Measurements from ENCODE around the gene SHPK. TPM values are rescaled to one million over a fixed set of nuclear protein-coding genes. Genes with fewer than 3 reads are reported as not detected.

SHPK gene
- total RNA-seq, 5 donors from 2014 or later (not counting 1 experiment from before 2014, with no cell fraction given), result 6.4 to 12.3 (median 10.5) TPM

DNA sequence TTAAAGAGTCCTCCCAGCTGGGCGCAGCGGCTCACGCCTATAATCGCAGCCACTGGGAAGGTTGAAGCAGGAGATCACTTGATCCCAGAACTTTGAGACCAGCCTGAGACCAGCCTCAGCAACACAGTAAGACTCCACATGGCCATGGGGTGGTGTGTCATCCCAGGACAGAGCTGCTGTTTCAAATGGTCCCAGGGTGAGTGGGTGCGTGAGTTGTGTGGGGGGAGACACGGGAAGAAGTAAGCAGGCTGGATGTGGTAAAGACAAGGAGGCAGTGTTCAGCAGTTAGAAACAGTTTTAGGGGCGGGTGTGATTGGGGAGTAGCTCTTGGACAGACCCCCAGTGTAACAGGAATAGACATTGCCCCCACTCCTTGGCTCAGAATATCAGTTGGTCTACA, 3.8 kb downstream of the SHPK start:
- Mint-ChIP-seq H3K27ac (no peak overlapping the region), H3K27me3 (no peaks in the 10 kb centered on the region), H3K36me3 (peaks cover 14% of the 10 kb centered on the region), H3K4me3 (no peak overlapping the region), H3K9me3 (no peaks in the 10 kb centered on the region), H3K4me1 (peaks cover 15 to 24% (median 18%) of the 10 kb centered on the region in 3 donors)
- ATAC-seq (replicated peaks in 1 of 4) (no peak), DNase-seq (no peak)
- POLR2A ChIA-PET, result no interaction called here
- no peak overlapping the region for H3K4me3 ChIP-seq (ENCODE audit: control insufficient read depth in 1 of 2, extremely low read depth in 1 of 2, low read length in 1 of 2)
- H3K4me1 ChIP-seq (ENCODE audit: control insufficient read depth in 1 of 2, extremely low read depth in 1 of 2, insufficient read depth in 2 of 2, low read length in 2 of 2), result peaks cover 3 to 19% of the 10 kb centered on the region in 2 experiments
- CTCF ChIA-PET, result no interaction called here
- no peaks in the 10 kb centered on the region for H3K27me3 ChIP-seq (replicated peaks in 1 of 2; ENCODE audit: control insufficient read depth in 2 of 2, extremely low read depth in 1 of 2, insufficient read depth in 2 of 2, low read length in 1 of 2)
- WGBS (ENCODE audit: insufficient coverage), result 97% methylated on average over 7 of the region's 7 CpGs
- H3K9me3 ChIP-seq, result no peaks in the 10 kb centered on the region
- peaks cover 2 to 11% of the 10 kb centered on the region in 2 donors for H3K36me3 ChIP-seq (ENCODE audit: control insufficient read depth in 2 of 2, extremely low read depth in 1 of 2, insufficient read depth in 1 of 2, low read length in 1 of 2)
- H3K27ac ChIP-seq (ENCODE audit: low read length), result no peak overlapping the region

DNA sequence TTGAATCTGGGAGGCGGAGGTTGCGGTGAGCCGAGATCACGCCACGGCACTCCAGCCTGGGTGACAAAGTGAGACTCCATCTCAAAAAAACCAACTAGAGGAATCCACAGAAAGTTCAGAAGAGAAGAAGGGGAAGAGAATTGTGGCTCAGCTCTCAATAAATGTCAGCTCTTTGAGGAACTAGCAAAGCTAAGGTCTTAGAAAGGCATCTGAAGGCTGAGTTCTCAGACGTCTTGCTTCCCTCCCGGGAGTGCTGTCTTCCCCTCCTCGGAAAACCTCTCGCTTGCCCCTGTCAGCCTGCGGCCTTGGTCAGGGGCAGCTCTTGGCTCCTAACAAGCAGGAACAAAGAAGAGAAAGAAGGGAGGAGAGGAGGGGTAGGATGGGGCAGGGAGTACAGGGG, 5.3 kb downstream of the SHPK start:
- H3K4me1 ChIP-seq (ENCODE audit: control insufficient read depth in 1 of 2, extremely low read depth in 1 of 2, insufficient read depth in 2 of 2, low read length in 2 of 2), result peaks cover 3 to 13% of the 10 kb centered on the region in 2 experiments
- DNase-seq (no peak), ATAC-seq (replicated peaks in 1 of 4) (no peak)
- no peaks in the 10 kb centered on the region for H3K27me3 ChIP-seq (replicated peaks in 1 of 2; ENCODE audit: control insufficient read depth in 2 of 2, extremely low read depth in 1 of 2, insufficient read depth in 2 of 2, low read length in 1 of 2)
- POLR2A ChIA-PET, result no interaction called here
- Mint-ChIP-seq H3K36me3 (peaks cover 23% of the 10 kb centered on the region), H3K27ac (no peak overlapping the region), H3K9me3 (no peaks in the 10 kb centered on the region), H3K4me3 (no peak overlapping the region), H3K27me3 (no peaks in the 10 kb centered on the region), H3K4me1 (peaks cover 11 to 20% (median 15%) of the 10 kb centered on the region in 3 donors)
- H3K27ac ChIP-seq (ENCODE audit: low read length), result no peak overlapping the region
- H3K4me3 ChIP-seq (ENCODE audit: control insufficient read depth in 1 of 2, extremely low read depth in 1 of 2, low read length in 1 of 2), result no peak overlapping the region
- WGBS (ENCODE audit: insufficient coverage), result 83% methylated on average over 2 of the region's 10 CpGs
- H3K36me3 ChIP-seq (ENCODE audit: control insufficient read depth in 2 of 2, extremely low read depth in 1 of 2, insufficient read depth in 1 of 2, low read length in 1 of 2), result peaks cover 2 to 13% of the 10 kb centered on the region in 2 donors
- no peaks in the 10 kb centered on the region for H3K9me3 ChIP-seq
- CTCF ChIA-PET, result no interaction called here

DNA sequence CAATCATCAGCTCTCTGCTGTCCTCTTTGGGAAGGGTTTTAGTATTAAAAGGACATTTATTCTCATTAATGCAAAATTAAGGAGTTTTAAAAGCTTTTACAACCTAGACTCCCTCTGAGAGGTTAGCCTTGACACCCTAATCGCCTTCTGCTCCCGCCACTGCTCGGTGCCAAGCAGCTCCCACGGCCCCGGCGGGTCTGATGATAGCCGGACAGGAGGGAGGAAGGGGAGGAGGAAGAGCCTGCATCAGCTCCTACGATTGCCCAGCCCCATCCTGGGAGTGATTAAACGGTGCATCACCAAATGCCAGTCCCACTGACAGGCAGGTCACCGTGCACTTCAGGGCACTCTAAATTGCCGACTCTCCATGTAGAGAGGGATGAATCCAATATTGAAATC, 8.3 kb downstream of the SHPK start:
- Mint-ChIP-seq H3K27ac (no peak overlapping the region), H3K9me3 (no peaks in the 10 kb centered on the region)
- no peak for DNase-seq

DNA sequence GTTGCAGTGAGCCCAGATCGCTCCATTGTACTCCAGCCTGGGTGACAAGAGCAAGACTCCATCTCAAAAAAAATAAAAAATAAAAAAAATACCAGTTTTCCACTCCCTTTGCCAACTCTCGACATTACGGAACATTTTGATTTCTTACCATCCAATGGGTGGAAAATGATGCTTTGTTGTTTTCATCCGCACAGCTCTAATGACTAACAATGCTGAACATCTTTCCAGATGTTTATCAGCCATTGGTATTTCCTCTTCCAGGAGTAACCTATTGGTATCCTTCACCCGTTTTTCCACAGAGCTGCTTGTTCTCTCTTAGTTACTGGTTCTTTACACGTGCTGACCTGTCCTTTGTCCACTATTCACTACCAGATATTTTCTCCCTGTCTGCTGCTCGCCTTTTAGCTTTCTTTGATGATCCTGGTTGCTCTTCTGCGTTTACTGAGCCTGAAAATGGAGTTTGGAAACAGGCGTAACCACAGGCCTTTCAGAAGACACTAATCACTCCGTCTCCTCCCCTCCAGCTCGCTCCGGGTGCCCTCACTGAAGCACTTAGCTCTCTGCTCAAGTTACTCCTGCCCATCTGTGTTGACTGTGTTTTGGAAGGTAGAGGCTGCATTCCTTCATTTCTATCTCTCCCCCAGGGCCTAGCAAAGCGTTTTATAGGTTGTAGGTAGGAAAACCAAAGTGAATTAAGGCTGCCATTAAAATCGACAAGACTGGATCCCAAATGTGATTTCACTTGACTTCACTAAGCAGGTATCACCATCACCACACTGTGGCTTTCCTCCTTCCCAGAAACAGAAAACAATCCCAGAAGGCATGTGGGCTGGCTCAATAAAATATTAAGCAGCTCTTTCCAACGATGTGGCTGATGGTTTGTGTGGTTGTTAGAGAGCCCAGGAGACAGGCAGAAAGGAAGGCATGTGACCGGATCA, 8.9 kb downstream of the SHPK start:
- WGBS (ENCODE audit: insufficient coverage), result 82% methylated on average over 5 of the region's 16 CpGs
- DNase-seq (no peak), ATAC-seq (replicated peaks in 1 of 4) (no peak)
- Mint-ChIP-seq H3K9me3 (no peaks in the 10 kb centered on the region), H3K27ac (no peak overlapping the region), H3K4me1 (no peaks in the 10 kb centered on the region), H3K36me3 (peaks cover 39% of the 10 kb centered on the region), H3K4me3 (no peak overlapping the region), H3K27me3 (no peaks in the 10 kb centered on the region)
- Histone ChIP-seq H3K27ac (ENCODE audit: low read length) (no peak overlapping the region), H3K36me3 (ENCODE audit: control insufficient read depth in 2 of 2, extremely low read depth in 1 of 2, insufficient read depth in 1 of 2, low read length in 1 of 2) (peaks cover 17 to 36% of the 10 kb centered on the region in 2 donors), H3K27me3 (replicated peaks in 1 of 2; ENCODE audit: control insufficient read depth in 2 of 2, extremely low read depth in 1 of 2, insufficient read depth in 2 of 2, low read length in 1 of 2) (no peaks in the 10 kb centered on the region), H3K4me1 (ENCODE audit: control insufficient read depth in 1 of 2, extremely low read depth in 1 of 2, insufficient read depth in 2 of 2, low read length in 2 of 2) (no peaks in the 10 kb centered on the region), H3K4me3 (ENCODE audit: control insufficient read depth in 1 of 2, extremely low read depth in 1 of 2, low read length in 1 of 2) (no peak overlapping the region), H3K9me3 (no peaks in the 10 kb centered on the region)
- ChIA-PET POLR2A (no interaction called here), CTCF (no interaction called here)

More for the DNA sequence above, 8.3 kb downstream of the SHPK start:
- 96% methylated on average over 5 of the region's 11 CpGs for WGBS (ENCODE audit: insufficient coverage)
- CTCF ChIA-PET, result no interaction called here
- no peak overlapping the region for H3K27ac ChIP-seq (ENCODE audit: low read length)
- H3K27me3 ChIP-seq (replicated peaks in 1 of 2; ENCODE audit: control insufficient read depth in 2 of 2, extremely low read depth in 1 of 2, insufficient read depth in 2 of 2, low read length in 1 of 2), result no peaks in the 10 kb centered on the region
- Mint-ChIP-seq H3K27me3 (no peaks in the 10 kb centered on the region), H3K36me3 (peaks cover 37% of the 10 kb centered on the region), H3K4me3 (no peak overlapping the region), H3K4me1 (peaks cover 0 to 5% (median 3%) of the 10 kb centered on the region in 3 donors)
- H3K4me3 ChIP-seq (ENCODE audit: control insufficient read depth in 1 of 2, extremely low read depth in 1 of 2, low read length in 1 of 2), result no peak overlapping the region
- no peak for ATAC-seq (replicated peaks in 1 of 4)
- peaks cover 13 to 31% of the 10 kb centered on the region in 2 donors for H3K36me3 ChIP-seq (ENCODE audit: control insufficient read depth in 2 of 2, extremely low read depth in 1 of 2, insufficient read depth in 1 of 2, low read length in 1 of 2)
- H3K9me3 ChIP-seq, result no peaks in the 10 kb centered on the region
- POLR2A ChIA-PET, result no interaction called here
- H3K4me1 ChIP-seq (ENCODE audit: control insufficient read depth in 1 of 2, extremely low read depth in 1 of 2, insufficient read depth in 2 of 2, low read length in 2 of 2), result no peaks in the 10 kb centered on the region

DNA sequence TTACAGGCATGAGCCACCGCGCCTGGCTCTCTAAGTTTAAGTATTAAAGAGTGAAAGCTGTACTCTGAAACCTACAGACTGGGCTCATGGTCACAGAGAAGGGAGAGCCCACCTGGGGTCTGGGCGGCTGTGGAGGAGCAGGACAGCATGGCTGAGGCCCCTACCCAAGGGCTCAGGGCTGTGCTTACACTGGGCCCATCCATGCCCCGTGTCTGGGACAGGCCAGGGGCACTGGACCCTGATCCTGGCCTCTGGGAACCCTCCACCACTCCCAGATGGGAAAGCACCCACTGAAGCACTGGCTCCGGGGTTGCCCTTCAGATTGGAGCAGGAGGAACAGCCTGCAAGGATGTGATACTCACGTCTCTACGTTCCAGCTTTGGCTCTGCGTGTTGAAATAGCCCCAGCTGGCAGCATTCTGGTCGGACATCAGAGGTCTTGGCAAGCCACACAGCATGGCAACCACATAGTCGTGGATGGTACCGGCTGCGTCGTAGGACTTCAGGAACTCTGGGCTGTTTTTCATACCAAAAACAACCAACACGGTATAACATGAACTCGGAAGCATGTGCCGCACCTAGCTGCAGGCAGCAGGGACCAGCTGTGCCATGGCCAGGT, 13.0 kb downstream of the SHPK start:
- Histone ChIP-seq H3K36me3 (ENCODE audit: control insufficient read depth in 2 of 2, extremely low read depth in 1 of 2, insufficient read depth in 1 of 2, low read length in 1 of 2) (peaks cover 14 to 41% of the 10 kb centered on the region in 2 donors), H3K4me1 (ENCODE audit: control insufficient read depth in 1 of 2, extremely low read depth in 1 of 2, insufficient read depth in 2 of 2, low read length in 2 of 2) (no peaks in the 10 kb centered on the region), H3K4me3 (ENCODE audit: control insufficient read depth in 1 of 2, extremely low read depth in 1 of 2, low read length in 1 of 2) (no peak overlapping the region), H3K27me3 (replicated peaks in 1 of 2; ENCODE audit: control insufficient read depth in 2 of 2, extremely low read depth in 1 of 2, insufficient read depth in 2 of 2, low read length in 1 of 2) (no peaks in the 10 kb centered on the region), H3K9me3 (no peaks in the 10 kb centered on the region), H3K27ac (ENCODE audit: low read length) (no peak overlapping the region)
- no peaks in the 10 kb centered on the region for H3K9me3 Mint-ChIP-seq
- CTCF ChIA-PET, result no interaction called here
- H3K4me1 Mint-ChIP-seq, result no peaks in the 10 kb centered on the region
- WGBS (ENCODE audit: insufficient coverage), result 100% methylated on average over 15 of the region's 16 CpGs
- H3K27me3 Mint-ChIP-seq, result no peaks in the 10 kb centered on the region
- DNase-seq (no peak), ATAC-seq (replicated peaks in 1 of 4) (no peak)
- H3K4me3 Mint-ChIP-seq, result no peak overlapping the region
- no peak overlapping the region for H3K27ac Mint-ChIP-seq
- H3K36me3 Mint-ChIP-seq, result peaks cover 50% of the 10 kb centered on the region
- POLR2A ChIA-PET, result no interaction called here

DNA sequence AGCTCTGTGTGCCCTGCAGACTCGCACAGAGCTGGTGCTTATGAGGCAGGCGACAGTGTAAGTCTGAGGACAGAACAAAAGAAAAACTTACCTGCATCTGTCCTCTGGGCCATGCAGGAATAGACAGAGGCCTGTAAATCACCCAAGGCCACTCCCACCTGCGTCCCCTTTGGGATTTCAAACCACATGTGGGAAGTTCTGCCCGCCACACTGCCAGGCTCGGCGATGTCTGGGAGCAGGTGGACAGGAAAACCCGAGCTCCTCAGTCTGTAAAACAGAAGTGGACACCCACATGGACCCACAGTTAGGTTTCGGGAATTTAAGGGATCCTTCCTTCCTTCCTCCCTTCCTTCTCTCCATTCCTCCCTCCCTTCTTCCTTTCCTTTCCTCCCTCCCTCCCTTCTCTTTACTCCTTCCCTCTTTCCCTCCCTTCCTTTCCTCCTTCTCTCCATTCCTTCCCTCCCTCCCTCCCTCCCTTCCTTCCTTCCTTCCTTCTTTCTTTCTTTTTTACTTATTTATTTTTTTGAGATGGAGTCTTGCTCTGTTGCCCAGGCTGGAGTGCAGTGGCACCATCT, 14.8 kb downstream of the SHPK start:
- H3K4me3 ChIP-seq (ENCODE audit: control insufficient read depth in 1 of 2, extremely low read depth in 1 of 2, low read length in 1 of 2), result no peak overlapping the region
- Mint-ChIP-seq H3K9me3 (peaks cover 0 to 6% (median 5%) of the 10 kb centered on the region in 3 donors), H3K27me3 (no peaks in the 10 kb centered on the region), H3K4me3 (no peak overlapping the region), H3K27ac (no peak overlapping the region), H3K36me3 (peaks cover 57% of the 10 kb centered on the region), H3K4me1 (no peaks in the 10 kb centered on the region)
- CTCF ChIA-PET, result no interaction called here
- no peak overlapping the region for H3K27ac ChIP-seq (ENCODE audit: low read length)
- no peaks in the 10 kb centered on the region for H3K4me1 ChIP-seq (ENCODE audit: control insufficient read depth in 1 of 2, extremely low read depth in 1 of 2, insufficient read depth in 2 of 2, low read length in 2 of 2)
- WGBS (ENCODE audit: insufficient coverage), result 92% methylated on average over 5 of the region's 8 CpGs
- no peaks in the 10 kb centered on the region for H3K27me3 ChIP-seq (replicated peaks in 1 of 2; ENCODE audit: control insufficient read depth in 2 of 2, extremely low read depth in 1 of 2, insufficient read depth in 2 of 2, low read length in 1 of 2)
- no peak for ATAC-seq (replicated peaks in 1 of 4)
- no peak for DNase-seq
- peaks cover 15 to 48% of the 10 kb centered on the region in 2 donors for H3K36me3 ChIP-seq (ENCODE audit: control insufficient read depth in 2 of 2, extremely low read depth in 1 of 2, insufficient read depth in 1 of 2, low read length in 1 of 2)
- H3K9me3 ChIP-seq, result no peaks in the 10 kb centered on the region
- POLR2A ChIA-PET, result no interaction called here
